Endothelial cell of umbilical vein (primary cell): ENCODE measurements around the gene TBX20.

Experiments
- CTCF ChIP-seq, 2 donors: IDR thresholded peaks; 1 replicate in 1 of 2; 2 replicates in 1 of 2; pipeline ENCODE4 v1.5.1; 2011; ENCODE audit warnings: low read length in 2 of 2, mild to moderate bottlenecking in 2 of 2, moderate library complexity in 2 of 2, control low read depth in 1 of 2, inconsistent platforms in 1 of 2, low read depth in 1 of 2; ENCODE audit not compliant: insufficient read depth in 1 of 2; ENCODE audit errors: extremely low read depth in 1 of 2
- EZH2 ChIP-seq: IDR thresholded peaks from 2 replicates; pipeline ENCODE4 v1.6.1; 2012; ENCODE audit warnings: borderline replicate concordance, low read depth, mild to moderate bottlenecking, moderate library complexity, low read length, inconsistent platforms; ENCODE audit not compliant: severe bottlenecking
- FOS ChIP-seq: IDR thresholded peaks from 2 replicates; pipeline ENCODE4 v1.6.1; 2011; ENCODE audit warnings: mild to moderate bottlenecking, low read length, moderate library complexity, borderline replicate concordance; ENCODE audit not compliant: insufficient read depth
- GATA2 ChIP-seq: IDR thresholded peaks from 2 replicates; pipeline ENCODE4 v1.7.0; 2011; ENCODE audit warnings: low read depth, mild to moderate bottlenecking, moderate library complexity, mixed read lengths, low read length; ENCODE audit not compliant: insufficient read length, insufficient read depth
- JUN ChIP-seq: IDR thresholded peaks from 2 replicates; pipeline ENCODE4 v1.6.1; 2011; ENCODE audit warnings: borderline replicate concordance, low read depth; ENCODE audit not compliant: insufficient read length, insufficient read depth
- MAX ChIP-seq: IDR thresholded peaks from 2 replicates; pipeline ENCODE4 v1.6.1; 2011; ENCODE audit not compliant: insufficient read depth, insufficient read length
- POLR2A ChIP-seq: IDR thresholded peaks from 2 replicates; pipeline ENCODE4 v1.6.1; 2012; ENCODE audit warnings: low read depth, mild to moderate bottlenecking, control low read depth, low read length
- POLR2AphosphoS5 ChIP-seq: IDR thresholded peaks from 2 replicates; pipeline ENCODE4 v1.6.1; 2012; ENCODE audit warnings: low read depth, mild to moderate bottlenecking, control low read depth, low read length, moderate library complexity; ENCODE audit not compliant: insufficient read depth

GRCh38 chr7:35249537-35249907, 4.4 kb downstream of the TBX20 start:
- TF ChIP-seq CTCF (IDR thresholded peaks at IDR 0.05; ENCODE audit: extremely low read depth in 1 of 2, insufficient read depth in 1 of 2, low read depth in 1 of 2, low read length in 2 of 2) (no peak), EZH2 (no peak), GATA2 (no peak), POLR2AphosphoS5 (no peak), POLR2A (no peak), MAX (no peak), JUN (no peak), FOS (no peak)
